ENCODE measurements around the gene PLPP1. TPM values are rescaled to one million over a fixed set of nuclear protein-coding genes. Genes with fewer than 3 reads are reported as not detected.

Gene PLPP1
- total and polyA plus RNA-seq, 2 donors (not counting 1 experiment from before 2014, with no cell fraction given) = 5.5 to 8.8 TPM

GRCh38 chr5:55415071-55415470 lies 119.7 kb downstream of the PLPP1 start:
- POLR2A ChIA-PET = no interaction called here
- Histone ChIP-seq H3K4me1 (ENCODE audit: control insufficient read depth in 2 of 2, insufficient read depth in 2 of 2, low read length in 2 of 2) (no peaks in the 10 kb centered on the region), H3K79me2 (ENCODE audit: control insufficient read depth, insufficient read depth, low read length) (no peaks in the 10 kb centered on the region), H2AFZ (ENCODE audit: insufficient read depth, low read depth, low read length, poor library complexity, severe bottlenecking) (no peak overlapping the region), H3K27me3 (replicated peaks in 1 of 4; ENCODE audit: control extremely low read depth in 1 of 4, control insufficient read depth in 3 of 4, insufficient read depth in 4 of 4, low read length in 3 of 4) (no peaks in the 10 kb centered on the region), H3K36me3 (replicated peaks in 1 of 2; ENCODE audit: control extremely low read depth in 1 of 2, control insufficient read depth in 1 of 2, extremely low read depth in 1 of 2, insufficient read depth in 2 of 2, low read length in 1 of 2) (peaks cover 5 to 69% of the 10 kb centered on the region in 2 experiments), H3K9ac (ENCODE audit: low read length) (no peak overlapping the region), H3K4me2 (replicated peaks; ENCODE audit: low read depth, low read length, poor library complexity, severe bottlenecking) (no peak overlapping the region), H3K9me3 (ENCODE audit: control extremely low read depth in 1 of 3, control insufficient read depth in 2 of 3, insufficient read depth in 1 of 3, low read length in 2 of 3) (no peaks in the 10 kb centered on the region), H3K27ac (ENCODE audit: low read length in 2 of 2) (no peak overlapping the region), H4K20me1 (ENCODE audit: control insufficient read depth, insufficient read depth, low read length, poor library complexity, severe bottlenecking) (no peaks in the 10 kb centered on the region), H3K4me3 (ENCODE audit: control extremely low read depth in 1 of 5, extremely low read depth in 1 of 5, insufficient read depth in 1 of 5, low read depth in 2 of 5, low read length in 4 of 5) (no peak overlapping the region)
- intact Hi-C loops (cut with micrococcal nuclease) = no loop called here
- Mint-ChIP-seq H3K4me1 (peaks cover 2% of the 10 kb centered on the region), H3K4me3 (no peak overlapping the region), H3K27me3 (no peaks in the 10 kb centered on the region), H3K9me3 (ENCODE audit: insufficient read depth) (no peaks in the 10 kb centered on the region), H3K27ac (no peak overlapping the region)
- DNase-seq (no peak), ATAC-seq (ENCODE audit: low read depth) (no peak)
- CTCF ChIA-PET = no interaction called here
- TF ChIP-seq EZH2 (IDR thresholded peaks at IDR 0.05; ENCODE audit: borderline replicate concordance, insufficient read depth, low read depth, low read length, poor library complexity, severe bottlenecking) = no peak
- TF ChIP-seq, protein P1, sequence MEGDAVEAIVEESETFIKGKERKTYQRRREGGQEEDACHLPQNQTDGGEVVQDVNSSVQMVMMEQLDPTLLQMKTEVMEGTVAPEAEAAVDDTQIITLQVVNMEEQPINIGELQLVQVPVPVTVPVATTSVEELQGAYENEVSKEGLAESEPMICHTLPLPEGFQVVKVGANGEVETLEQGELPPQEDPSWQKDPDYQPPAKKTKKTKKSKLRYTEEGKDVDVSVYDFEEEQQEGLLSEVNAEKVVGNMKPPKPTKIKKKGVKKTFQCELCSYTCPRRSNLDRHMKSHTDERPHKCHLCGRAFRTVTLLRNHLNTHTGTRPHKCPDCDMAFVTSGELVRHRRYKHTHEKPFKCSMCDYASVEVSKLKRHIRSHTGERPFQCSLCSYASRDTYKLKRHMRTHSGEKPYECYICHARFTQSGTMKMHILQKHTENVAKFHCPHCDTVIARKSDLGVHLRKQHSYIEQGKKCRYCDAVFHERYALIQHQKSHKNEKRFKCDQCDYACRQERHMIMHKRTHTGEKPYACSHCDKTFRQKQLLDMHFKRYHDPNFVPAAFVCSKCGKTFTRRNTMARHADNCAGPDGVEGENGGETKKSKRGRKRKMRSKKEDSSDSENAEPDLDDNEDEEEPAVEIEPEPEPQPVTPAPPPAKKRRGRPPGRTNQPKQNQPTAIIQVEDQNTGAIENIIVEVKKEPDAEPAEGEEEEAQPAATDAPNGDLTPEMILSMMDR (IDR thresholded peaks at IDR 0.05) = no peak

DNA sequence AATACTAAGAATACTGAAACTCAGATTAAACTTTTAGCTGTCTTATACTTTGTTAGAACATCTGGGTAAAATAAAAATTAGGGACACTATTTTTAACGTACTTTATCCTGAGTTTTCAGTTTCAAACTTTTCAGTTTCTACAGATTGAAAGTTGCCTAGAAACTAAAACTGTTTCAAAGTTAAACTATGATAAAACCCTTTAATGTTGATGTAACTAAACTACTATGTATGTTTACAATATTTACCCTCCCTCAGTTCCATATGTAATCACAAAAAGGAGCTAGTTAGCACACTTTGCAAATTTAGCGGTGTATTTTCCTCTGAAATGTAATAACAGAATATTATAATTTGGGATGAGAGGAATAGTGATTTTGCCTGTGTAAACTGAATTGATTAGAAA lies 121.1 kb downstream of the PLPP1 start:
- no peak overlapping the region for H3K4me3 Mint-ChIP-seq
- TF ChIP-seq EZH2 (IDR thresholded peaks at IDR 0.05; ENCODE audit: borderline replicate concordance, insufficient read depth, low read depth, low read length, poor library complexity, severe bottlenecking) = no peak
- TF ChIP-seq, protein P1 (IDR thresholded peaks at IDR 0.05) = no peak

More for the DNA sequence above, 121.1 kb downstream of the PLPP1 start:
- Mint-ChIP-seq H3K27me3 (no peaks in the 10 kb centered on the region), H3K4me1 (no peaks in the 10 kb centered on the region), H3K9me3 (ENCODE audit: insufficient read depth) (no peaks in the 10 kb centered on the region), H3K27ac (no peak overlapping the region)
- DNase-seq (no peak), ATAC-seq (ENCODE audit: low read depth) (no peak)
- H3K9ac ChIP-seq (ENCODE audit: low read length) = no peak overlapping the region
- no peak overlapping the region for H3K4me2 ChIP-seq (replicated peaks; ENCODE audit: low read depth, low read length, poor library complexity, severe bottlenecking)
- no peaks in the 10 kb centered on the region for H3K4me1 ChIP-seq (ENCODE audit: control insufficient read depth in 2 of 2, insufficient read depth in 2 of 2, low read length in 2 of 2)
- H3K27me3 ChIP-seq (replicated peaks in 1 of 4; ENCODE audit: control extremely low read depth in 1 of 4, control insufficient read depth in 3 of 4, insufficient read depth in 4 of 4, low read length in 3 of 4) = no peaks in the 10 kb centered on the region
- intact Hi-C loops (cut with micrococcal nuclease) = no loop called here
- no peak overlapping the region for H3K27ac ChIP-seq (ENCODE audit: low read length in 2 of 2)
- CTCF ChIA-PET = interaction anchor here (0.7 kb wide), 1 partner anchor 116 kb away, joined by 5 read pairs; no protein-coding TSS in a partner anchor
- H4K20me1 ChIP-seq (ENCODE audit: control insufficient read depth, insufficient read depth, low read length, poor library complexity, severe bottlenecking) = no peaks in the 10 kb centered on the region
- no CpG with 5 or more reads among the region's 2 CpGs for WGBS (ENCODE audit: insufficient coverage)
- no peak overlapping the region for H2AFZ ChIP-seq (ENCODE audit: insufficient read depth, low read depth, low read length, poor library complexity, severe bottlenecking)
- peaks cover 5 to 57% of the 10 kb centered on the region in 2 experiments for H3K36me3 ChIP-seq (replicated peaks in 1 of 2; ENCODE audit: control extremely low read depth in 1 of 2, control insufficient read depth in 1 of 2, extremely low read depth in 1 of 2, insufficient read depth in 2 of 2, low read length in 1 of 2)
- POLR2A ChIA-PET = no interaction called here
- H3K4me3 ChIP-seq (ENCODE audit: control extremely low read depth in 1 of 5, extremely low read depth in 1 of 5, insufficient read depth in 1 of 5, low read depth in 2 of 5, low read length in 4 of 5) = no peak overlapping the region
- H3K9me3 ChIP-seq (ENCODE audit: control extremely low read depth in 1 of 3, control insufficient read depth in 2 of 3, insufficient read depth in 1 of 3, low read length in 2 of 3) = no peaks in the 10 kb centered on the region
- no peaks in the 10 kb centered on the region for H3K79me2 ChIP-seq (ENCODE audit: control insufficient read depth, insufficient read depth, low read length)
